HL-60/S4 treated with phorbol 12-myristate 13-acetate at 8.2 ng/mL for 4 days and 3 days (cell line): ENCODE results near the gene LGALS9B.
"Not testable (repeated sequence)": the region's sequence is repeated elsewhere in the genome, so short reads cannot be mapped to it uniquely, and the experiment has no call there.

Experiments used
- in situ Hi-C: fragments of 300-500 bp; cut with MboI; formaldehyde crosslinking; loops from 2 replicates; pipeline ENCODE4 v1.15.0; 2022; ENCODE audit warnings: low sequenced_read_pairs

LGALS9B gene

DNA sequence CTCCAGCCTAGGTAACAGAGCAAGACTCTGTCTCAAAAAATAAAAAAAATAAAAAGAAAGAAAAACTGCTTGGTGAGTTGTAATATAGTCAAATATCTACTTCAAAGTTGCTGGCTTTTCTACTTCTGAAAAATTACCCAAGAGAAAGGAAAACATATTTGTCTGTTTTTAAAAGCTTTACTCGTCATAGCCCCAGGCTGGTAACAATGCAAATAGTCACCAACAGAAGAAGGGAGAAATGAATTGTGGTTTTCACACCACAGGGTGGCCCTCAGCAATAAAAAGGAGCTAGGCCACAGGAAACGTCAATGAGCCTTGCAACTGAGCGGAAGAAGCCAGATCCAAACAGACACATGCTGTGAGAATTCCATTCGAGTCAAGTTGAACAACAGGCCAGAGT is 1.8 kb upstream of the LGALS9B start:
- in situ Hi-C loops, result not testable (repeated sequence)

DNA sequence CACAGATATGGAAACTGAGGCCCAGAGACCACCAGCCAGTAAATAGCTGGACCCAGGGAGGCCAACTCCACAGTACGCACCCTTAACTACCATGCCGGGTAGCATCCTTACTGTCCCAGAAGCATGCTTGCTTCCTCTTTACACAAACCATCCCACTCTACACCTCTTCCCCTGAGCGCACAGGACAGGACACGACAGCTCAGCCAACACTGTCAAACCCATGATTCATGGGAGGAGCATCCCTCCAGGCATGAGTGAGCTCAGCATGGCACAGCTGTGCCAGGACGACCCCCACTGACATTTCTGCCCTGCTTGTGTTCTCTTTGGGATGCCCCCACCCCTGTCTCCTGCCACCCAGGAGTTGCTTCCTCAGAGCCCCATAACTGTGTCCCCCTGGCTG is 340 bp downstream of the LGALS9B start:
- in situ Hi-C loops, result not testable (repeated sequence)

DNA sequence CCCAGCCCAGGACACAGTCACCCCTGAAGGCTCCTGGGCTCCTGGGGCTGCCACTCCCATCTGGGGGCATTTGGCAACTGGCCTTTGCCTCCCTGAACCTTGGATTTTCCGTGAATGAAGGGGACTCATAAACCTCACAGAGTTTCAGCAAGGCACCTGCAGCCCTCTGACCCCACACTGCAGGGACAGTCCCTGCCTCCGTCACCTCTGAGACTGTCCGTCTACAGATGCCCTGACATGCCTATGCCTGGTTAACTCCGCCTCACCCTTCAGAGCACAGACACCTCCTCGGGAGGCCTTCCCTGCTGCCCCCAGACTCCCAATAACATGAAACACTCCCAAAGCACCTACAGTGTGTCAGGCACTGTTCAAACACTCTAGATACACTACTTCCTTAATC is 786 bp downstream of the LGALS9B start:
- in situ Hi-C loops, result not testable (repeated sequence)

DNA sequence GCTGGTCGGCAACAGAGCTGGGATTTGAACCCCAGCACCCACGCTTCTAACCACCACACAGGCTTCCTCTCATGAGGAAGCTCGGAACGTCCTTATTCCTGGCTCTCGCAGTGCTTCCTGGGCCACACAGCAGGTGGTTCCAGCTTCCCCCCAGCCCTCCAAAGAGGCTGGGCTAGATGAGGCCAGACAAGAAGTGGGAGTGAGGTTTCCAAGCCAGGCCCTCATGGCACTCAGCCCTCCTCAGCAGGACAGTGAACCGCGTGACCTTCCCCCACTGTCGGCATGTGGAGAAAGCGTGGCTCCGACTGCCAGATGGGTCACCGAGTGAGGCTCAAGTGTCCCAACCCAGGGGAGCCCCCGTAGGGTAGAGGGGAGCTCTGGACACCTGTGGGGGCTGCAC is 1.8 kb downstream of the LGALS9B start:
- in situ Hi-C loops, result not testable (repeated sequence)

DNA sequence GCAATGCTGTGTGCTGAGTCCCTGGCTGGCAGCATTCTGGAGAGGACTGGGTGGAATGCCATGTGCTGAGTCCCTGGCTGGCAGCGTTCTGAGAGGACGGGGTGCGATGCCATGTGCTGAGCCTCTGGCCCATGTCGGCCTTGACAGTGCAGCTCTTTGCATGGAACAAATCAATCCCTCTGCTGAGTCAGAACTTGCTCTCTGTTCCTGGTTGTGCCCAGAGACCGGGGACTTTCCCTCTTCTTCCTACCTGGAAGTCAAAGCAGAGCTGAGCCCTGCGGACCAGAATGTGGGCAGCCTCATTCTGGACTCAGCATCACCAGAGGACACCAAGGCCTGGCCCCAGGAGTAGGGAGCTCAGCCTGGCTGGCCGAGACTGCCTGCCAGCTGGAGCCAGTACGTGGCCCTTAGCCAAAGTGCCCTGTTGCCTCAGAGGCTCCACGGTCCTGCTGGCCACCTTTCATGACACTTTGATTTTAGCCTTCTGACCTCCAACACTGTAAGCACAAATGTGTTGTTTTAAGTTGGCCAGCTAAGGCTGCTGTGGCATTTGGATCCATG is 2.4 kb downstream of the LGALS9B start:
- in situ Hi-C loops, result not testable (repeated sequence)

DNA sequence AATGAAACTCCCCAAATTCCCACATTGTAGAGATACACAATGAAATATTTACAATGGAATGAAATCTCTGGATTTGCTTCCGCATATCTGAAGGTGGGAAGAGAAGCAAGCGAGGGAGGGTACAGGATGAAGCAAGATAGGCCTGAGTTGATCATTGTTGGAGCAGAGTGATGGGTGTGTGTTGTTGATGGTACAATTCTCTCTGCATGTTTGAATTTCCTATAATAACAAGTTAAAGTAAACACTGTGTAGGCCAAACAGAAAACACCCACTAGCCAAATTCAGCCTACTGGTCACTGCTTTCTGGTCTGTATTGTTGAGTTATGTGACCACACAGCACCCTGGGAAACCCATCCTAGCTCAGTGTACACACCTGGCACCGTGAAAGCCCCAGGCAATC is 5.2 kb downstream of the LGALS9B start:
- in situ Hi-C loops, result not testable (repeated sequence)

DNA sequence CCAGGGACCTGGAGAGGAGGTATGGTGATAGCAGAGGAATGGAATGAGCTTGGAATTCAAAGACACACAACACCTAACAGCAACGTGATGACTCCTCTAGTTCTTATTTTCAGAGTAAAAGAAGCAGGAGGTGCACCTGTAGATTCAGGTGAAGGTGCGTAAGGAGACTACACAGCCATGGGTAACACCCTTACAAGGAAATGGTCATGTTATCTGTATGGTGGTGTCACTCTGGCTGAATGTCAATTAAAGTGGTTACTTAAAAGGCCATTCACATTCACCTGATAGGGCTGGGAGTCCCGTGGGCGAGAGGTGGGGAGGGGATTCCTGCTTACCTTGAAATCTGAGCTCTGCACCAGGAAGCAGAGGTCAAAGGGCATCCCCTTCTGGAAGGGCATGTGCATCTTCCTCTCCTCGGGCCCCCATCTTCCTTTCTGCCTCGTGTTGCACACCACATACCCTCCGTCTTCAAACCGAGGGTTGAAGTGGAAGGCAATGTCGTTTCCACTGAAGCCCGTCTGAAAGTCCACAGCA is 9.4 kb downstream of the LGALS9B start:
- in situ Hi-C loops, result not testable (repeated sequence)

DNA sequence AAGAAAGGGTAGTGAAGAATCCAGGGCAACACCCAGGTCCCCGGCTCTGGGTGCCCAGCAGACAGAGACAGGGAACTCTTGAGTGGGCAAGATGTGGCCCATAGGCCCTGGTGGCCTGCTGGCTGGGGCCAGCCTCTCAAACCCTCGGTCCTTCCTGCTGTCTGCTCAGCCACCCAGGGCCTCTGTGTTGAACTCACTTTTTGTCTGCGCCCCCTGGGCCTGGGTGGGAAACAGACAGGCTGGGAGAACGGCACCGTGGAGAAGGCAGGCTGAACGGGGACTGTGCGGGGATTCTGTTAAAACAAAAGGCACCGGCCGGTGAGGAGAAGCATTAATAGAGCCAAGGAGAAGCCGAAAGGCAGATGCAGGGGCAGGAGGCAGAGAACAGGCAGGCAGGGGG is 12.2 kb downstream of the LGALS9B start:
- in situ Hi-C loops, result not testable (repeated sequence)

DNA sequence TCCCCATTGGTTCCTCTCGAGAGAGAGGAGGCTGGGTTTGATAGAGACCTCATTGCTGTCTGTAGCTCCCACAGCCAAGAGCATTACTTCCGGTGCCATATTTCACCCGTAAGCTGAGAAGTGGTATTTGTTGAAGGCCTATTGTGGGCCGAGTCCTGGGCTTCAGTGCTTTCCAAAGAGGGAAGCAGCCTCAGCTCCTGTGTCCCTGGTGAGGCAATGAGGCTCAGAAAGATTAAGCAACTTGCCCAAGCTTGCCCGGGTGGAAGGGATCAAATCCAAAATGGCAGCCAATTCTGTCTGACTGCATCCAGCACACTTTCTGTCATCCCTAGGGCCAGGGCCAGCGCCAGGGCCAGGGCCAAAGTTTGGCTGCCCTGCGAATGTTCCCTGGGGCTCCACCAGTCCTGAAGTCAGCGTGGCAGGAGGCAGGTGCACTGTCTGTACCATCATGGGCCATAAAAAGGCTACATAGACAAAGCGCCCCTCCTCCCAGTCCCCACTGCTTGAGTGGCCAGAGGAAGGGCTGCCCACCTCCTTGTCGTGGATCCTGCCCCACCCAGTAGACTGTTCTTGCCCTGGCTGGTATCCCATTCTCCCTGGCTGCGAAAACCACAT is 13.4 kb downstream of the LGALS9B start:
- in situ Hi-C loops, result not testable (repeated sequence)

DNA sequence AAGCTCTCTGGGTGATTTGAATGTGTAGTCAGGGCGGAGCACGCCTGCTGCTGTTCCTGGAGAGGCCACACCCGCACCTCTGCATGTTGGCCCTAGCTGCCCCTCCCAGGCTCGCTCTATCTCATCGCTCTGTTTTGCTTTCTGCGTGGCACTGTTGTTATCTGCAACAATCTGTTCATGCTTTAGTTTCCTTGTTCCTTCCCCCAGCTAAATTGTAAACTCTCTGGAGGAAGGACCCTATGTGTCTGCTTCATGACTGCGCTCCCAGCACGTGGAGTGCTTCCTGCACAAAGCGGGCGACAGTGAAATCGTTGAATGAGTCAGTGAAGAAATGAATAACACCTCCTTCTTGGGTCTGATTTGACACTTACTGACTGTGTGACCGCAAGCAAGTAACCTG is 16.5 kb downstream of the LGALS9B start:
- in situ Hi-C loops, result not testable (repeated sequence)

DNA sequence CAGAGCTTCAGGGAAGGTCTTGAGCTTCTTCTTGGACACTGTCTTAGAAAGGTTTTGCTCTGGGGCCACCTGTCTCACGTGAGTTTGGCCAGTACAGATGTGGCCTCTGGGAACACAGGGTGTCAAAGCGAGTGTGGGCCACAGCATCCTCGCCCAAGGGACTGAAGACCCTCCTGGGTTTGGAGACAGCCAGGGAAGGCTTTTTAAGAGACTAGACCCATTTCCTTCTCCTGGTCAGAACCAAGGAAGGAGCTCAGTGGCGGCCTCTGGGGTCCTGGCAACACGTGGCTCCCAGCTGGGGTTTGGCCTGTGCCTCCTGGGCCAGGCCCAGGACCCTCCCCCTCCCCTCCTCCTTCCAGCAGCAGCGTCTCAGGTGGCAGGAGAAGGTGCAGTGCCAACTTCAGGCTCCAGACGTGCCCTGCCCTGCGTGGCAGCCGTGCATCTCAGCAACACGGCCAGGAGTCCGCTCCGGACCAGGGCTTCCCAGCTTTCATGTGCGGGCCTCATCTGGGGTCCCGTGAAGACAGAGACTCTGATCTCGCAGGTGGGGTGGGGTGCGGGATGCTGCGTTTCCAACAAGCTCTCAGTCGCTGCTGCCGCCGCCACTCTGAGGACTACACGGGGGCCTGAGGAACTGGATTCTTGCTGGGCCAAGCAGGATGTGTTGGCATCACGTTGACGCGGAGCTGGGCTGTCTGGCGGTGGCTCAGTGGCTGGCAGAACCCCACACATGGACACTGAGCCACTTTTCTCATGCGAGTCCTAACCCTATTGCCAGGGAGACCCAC is 19.6 kb downstream of the LGALS9B start:
- in situ Hi-C loops, result not testable (repeated sequence)

DNA sequence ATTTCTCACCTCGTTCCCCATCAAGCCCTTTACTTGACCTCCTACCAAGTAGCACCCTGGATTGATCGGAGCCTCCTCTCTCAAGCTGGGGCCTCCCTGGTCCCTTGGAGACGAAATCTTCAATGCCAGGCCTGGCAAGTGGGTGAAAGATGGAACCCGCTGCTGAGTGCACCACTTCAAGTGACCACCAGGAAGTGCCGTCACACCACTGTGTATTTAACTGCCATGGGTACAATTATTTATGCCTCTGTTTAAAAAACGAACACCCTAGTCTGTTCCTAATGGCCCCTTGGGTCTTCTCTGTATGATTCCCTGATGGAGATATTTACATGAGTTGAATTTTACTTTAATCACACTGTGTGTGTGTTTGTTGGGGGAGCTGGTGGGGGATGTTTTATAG is 20.4 kb downstream of the LGALS9B start:
- in situ Hi-C loops, result not testable (repeated sequence)

DNA sequence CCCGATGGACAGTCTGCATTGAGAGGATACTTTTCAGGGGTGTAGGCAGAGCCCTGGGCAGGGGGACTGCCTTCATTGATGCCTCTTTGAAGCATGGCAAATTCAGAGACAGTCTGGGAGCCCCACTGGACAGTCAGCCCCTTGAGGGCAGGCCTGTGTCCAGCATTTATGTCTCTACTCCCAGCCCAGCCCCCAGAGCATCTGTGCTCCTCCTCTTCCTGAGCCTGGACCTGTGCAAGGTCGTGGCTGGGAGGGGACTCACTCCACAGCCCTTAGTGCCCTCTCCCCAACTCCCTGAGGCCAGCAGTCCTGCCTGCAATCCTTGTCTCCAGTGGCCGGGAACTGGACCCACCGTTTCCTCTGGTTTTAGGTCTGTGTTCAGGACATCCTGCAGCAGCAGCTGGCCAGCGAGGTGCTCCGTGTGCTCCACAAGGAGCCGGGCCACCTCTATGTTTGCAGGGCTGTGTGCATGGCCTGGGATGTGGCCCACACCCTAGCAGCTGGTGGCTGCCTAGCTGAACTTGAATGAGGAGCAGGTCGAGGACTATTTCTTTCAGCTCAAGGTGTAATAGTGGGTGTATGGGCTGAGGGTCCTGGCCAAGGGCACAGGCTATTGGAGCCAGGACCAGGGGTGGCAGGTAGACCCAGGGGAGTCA is 22.6 kb downstream of the LGALS9B start:
- in situ Hi-C loops, result not testable (repeated sequence)

DNA sequence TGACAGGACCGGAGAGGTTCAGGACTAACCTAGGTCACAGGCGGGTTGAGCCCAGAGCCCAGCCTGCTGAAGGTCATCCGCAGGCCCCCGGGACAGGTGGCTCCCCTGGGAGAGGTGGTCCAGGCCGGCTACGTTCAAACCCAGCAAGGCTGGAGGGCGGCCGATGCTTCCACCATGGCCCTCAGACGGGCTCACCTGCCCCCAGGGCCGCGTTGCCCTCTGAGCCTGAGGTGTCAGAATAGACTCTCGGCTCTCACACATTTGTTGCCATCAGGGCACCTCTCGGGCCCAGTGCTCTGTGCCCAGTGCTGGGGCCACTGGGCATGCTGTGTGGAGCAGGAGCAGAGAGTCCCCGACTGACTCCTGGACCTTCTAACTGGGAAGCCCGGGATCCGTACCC is 23.2 kb downstream of the LGALS9B start:
- in situ Hi-C loops, result not testable (repeated sequence)

DNA sequence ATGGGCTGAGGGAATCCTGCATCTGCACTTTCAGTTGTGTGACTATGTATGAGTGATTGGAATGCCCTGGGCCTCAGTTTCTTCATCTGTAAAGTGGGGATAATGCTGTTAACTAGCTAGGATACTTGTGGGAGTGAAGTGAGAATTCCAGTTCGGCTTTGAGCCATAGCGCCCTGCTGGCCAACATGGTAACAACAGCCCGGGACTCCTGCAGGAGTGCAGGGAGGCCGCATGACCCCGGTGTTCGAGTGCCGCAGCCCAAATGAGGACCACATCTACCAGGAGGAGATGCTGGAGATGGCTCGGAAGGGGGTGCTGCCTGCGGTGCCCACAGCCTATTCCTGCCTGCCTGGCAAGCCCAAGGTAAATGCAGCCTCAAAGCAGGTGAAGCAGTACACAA is 23.7 kb downstream of the LGALS9B start:
- in situ Hi-C loops, result not testable (repeated sequence)

DNA sequence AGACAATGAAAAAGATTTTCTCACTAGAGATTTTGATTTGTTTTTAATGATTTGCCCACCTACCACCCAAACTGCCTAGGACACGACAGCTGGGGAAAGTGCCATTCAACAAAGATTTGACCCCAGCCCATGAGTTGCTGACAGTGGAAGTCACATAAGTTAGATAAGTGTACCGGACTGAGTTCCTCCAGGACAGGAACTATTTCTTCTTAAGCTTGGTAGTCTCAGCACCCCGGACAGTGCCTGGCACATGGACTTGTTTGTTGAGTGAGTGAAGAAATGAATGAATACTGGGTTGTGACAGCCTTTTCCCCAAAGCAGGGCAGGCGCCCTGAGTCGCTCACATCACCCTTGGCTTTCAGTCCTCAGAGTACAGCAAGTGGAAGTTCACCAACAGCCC is 26.7 kb downstream of the LGALS9B start:
- in situ Hi-C loops, result not testable (repeated sequence)

DNA sequence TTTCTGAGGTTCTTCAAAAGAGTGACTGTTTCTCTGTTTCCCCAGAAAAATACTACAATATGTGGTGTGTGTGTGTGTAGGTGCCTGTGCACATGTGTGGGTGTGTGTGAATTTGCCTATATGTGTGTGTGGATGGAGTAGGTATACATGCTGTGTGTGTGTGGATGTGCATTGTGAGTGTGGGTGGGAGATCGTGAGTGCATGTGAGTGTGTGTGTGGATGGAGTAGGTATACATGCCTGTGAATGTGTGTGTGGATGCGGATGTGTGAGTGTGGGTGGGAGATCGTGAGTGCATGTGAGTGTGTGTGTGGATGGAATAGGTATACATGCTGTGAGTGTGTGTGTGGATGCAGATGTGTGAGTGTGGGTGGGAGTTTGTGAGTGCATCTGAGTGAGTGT is 32.2 kb downstream of the LGALS9B start:
- in situ Hi-C loops, result not testable (repeated sequence)

DNA sequence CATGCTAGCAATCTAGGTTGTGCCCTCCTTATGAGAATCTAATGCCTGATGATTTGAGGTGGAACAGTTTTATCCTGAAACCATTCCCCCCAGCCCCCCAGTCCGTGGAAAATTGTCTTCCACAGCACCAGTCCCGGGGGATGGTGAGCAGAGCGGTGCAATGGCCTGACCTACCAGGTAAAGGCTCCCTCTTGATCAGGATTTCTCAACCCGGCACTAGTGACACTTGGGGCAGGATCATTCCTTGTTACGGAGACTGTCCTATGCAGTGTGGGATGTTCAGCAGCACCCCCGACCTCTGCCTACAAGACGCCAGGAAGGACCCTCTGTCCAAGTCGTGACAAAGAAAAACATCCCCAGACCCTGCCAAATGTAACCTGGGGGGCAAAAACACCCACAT is 34.0 kb downstream of the LGALS9B start:
- in situ Hi-C loops, result not testable (repeated sequence)

DNA sequence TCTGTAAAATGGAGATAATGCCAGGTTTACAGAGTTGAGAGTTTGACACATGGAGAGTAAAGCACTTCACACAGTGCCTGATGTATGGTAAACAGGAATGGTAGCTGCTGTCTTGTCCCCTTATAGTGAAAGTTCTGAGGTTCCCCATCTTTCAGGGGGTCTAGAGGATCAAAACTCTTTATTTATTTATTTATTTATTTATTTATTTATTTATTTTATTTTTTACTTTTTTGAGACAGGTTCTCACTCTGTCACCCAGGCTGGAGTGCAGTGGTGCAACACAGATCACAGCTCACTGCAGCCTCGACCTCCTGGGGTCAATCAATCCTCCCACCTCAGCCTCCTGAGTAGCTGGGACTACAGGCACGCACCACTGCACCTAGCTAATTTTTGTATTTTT is 40.1 kb downstream of the LGALS9B start:
- in situ Hi-C loops, result not testable (repeated sequence)

DNA sequence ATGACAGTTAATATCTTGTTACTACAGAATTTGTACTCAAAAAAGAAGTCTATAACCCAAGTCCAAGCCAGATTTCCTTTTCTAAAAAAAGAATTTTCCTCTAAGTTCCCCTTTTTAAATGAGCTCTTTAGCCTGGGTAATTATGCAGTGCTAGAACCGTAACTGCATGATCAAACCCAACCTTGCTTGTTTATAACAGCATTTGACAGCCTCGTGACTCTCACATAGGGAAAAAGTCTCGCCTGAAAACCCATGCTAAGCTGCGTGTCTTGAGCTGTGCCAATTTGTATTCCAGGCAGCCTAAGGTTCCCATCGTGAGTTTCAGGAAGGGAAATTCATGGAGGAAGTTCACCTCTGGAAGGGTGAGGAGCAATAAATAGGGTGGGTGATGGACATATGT is 44.5 kb downstream of the LGALS9B start:
- in situ Hi-C loops, result not testable (repeated sequence)

DNA sequence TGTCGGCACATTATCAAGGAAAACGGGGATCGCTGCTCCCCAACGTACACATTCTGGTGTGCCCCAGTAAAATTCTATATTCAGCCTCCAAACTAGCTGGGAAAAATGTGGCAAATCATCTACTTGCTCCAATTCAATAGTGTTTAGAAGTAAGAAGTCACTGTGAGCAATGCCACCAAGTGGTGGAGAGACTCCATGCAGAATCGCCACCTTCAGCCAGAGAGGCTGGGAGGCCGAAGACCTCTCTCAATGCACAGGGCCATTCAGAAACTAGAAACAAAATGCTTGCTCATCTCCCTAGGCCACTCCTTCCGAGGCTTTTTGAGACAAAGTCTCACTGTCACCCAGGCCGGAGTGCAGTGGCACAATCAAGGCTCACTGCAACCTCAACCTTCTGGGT is 48.5 kb downstream of the LGALS9B start:
- in situ Hi-C loops, result not testable (repeated sequence)
